GM12878 (cell line): ENCODE data around the gene CASTOR1. TPM values are rescaled to one million over a fixed set of nuclear protein-coding genes. Genes with fewer than 3 reads are reported as not detected.

Experiments
- CBFB ChIP-seq: IDR thresholded peaks from 2 replicates; pipeline ENCODE4 v1.6.1; 2016; ENCODE audit warnings: antibody characterized with exemption, low read depth
- CBX3 ChIP-seq: fragments of 200-600 bp; sonication (generic); IDR thresholded peaks from 2 replicates; pipeline ENCODE4 v1.6.1; 2016; ENCODE audit warnings: low read depth, borderline replicate concordance
- CREB1 ChIP-seq: IDR thresholded peaks from 2 replicates; pipeline ENCODE4 v1.6.1; 2012; ENCODE audit warnings: low read depth, mild to moderate bottlenecking, inconsistent platforms
- CREM ChIP-seq: IDR thresholded peaks from 2 replicates; pipeline ENCODE4 v1.6.1; 2014; ENCODE audit warnings: antibody characterized with exemption, low read depth
- EED ChIP-seq: sonication (generic); IDR thresholded peaks from 2 replicates; pipeline ENCODE4 v1.6.1; 2016; ENCODE audit warnings: antibody characterized with exemption, low read depth
- EGR1 ChIP-seq, 2 experiments: IDR thresholded peaks; 1 replicate in 1 of 2; 2 replicates in 1 of 2; pipeline ENCODE4 v1.6.1; 2011 to 2012; ENCODE audit warnings: low read depth in 2 of 2, low read length in 2 of 2, borderline replicate concordance in 1 of 2, mild to moderate bottlenecking in 1 of 2, moderate library complexity in 1 of 2
- ESRRA ChIP-seq: IDR thresholded peaks from 2 replicates; pipeline ENCODE4 v1.6.1; 2012; ENCODE audit warnings: mild to moderate bottlenecking, low read length, improper control_type of control experiment
- FOS ChIP-seq: IDR thresholded peaks from 3 replicates; pipeline ENCODE4 v1.6.1; 2011; ENCODE audit warnings: borderline replicate concordance; ENCODE audit not compliant: insufficient read length; ENCODE audit errors: extremely low read depth
- FOXM1 ChIP-seq: IDR thresholded peaks from 2 replicates; pipeline ENCODE4 v1.6.1; 2012; ENCODE audit warnings: low read depth, mild to moderate bottlenecking, inconsistent platforms, low read length, moderate library complexity
- HDGF ChIP-seq: fragments of 450-650 bp; IDR thresholded peaks from 2 replicates; pipeline ENCODE4 v1.6.1; 2016; ENCODE audit warnings: antibody characterized with exemption
- IRF5 ChIP-seq: fragments of 450-650 bp; IDR thresholded peaks from 2 replicates; pipeline ENCODE4 v1.6.1; 2017; ENCODE audit warnings: borderline replicate concordance
- JUNB ChIP-seq: IDR thresholded peaks from 2 replicates; pipeline ENCODE4 v1.6.1; 2016; ENCODE audit warnings: antibody characterized with exemption, mild to moderate bottlenecking
- KDM1A ChIP-seq: fragments of 200-600 bp; sonication (generic); IDR thresholded peaks from 2 replicates; pipeline ENCODE4 v1.6.1; 2016; ENCODE audit warnings: borderline replicate concordance
- MAX ChIP-seq: IDR thresholded peaks from 2 replicates; pipeline ENCODE4 v1.6.1; 2012; ENCODE audit warnings: low read depth, low read length, improper control_type of control experiment
- NBN ChIP-seq: fragments of 450-650 bp; IDR thresholded peaks from 2 replicates; pipeline ENCODE4 v1.6.1; 2016
- NFIC ChIP-seq: IDR thresholded peaks from 2 replicates; pipeline ENCODE4 v1.6.1; 2012; ENCODE audit warnings: low read depth, mild to moderate bottlenecking, inconsistent platforms, low read length, moderate library complexity
- SKIL ChIP-seq: fragments of 450-650 bp; IDR thresholded peaks from 2 replicates; pipeline ENCODE4 v1.6.1; 2017; ENCODE audit warnings: mild to moderate bottlenecking, low read depth, inconsistent platforms; ENCODE audit not compliant: poor library complexity, severe bottlenecking
- SREBF1 ChIP-seq: IDR thresholded peaks from 2 replicates; pipeline ENCODE4 v1.6.1; 2012; ENCODE audit warnings: mild to moderate bottlenecking, low read length
- SUPT20H ChIP-seq: IDR thresholded peaks from 2 replicates; pipeline ENCODE4 v1.6.1; 2011; ENCODE audit warnings: low read depth, mild to moderate bottlenecking, low read length, moderate library complexity, borderline replicate concordance; ENCODE audit not compliant: control insufficient read depth
- TAF1 ChIP-seq: IDR thresholded peaks from 2 replicates; pipeline ENCODE4 v1.6.1; 2011; ENCODE audit warnings: mild to moderate bottlenecking, low read depth, low read length, borderline replicate concordance
- TCF12 ChIP-seq: IDR thresholded peaks from 2 replicates; pipeline ENCODE4 v1.6.1; 2011; ENCODE audit warnings: low read depth, mild to moderate bottlenecking, low read length
- YBX1 ChIP-seq: fragments of 450-650 bp; IDR thresholded peaks from 2 replicates; pipeline ENCODE4 v1.6.1; 2016; ENCODE audit warnings: antibody characterized with exemption
- ZBTB4 ChIP-seq: fragments of 450-650 bp; formaldehyde crosslinking; IDR thresholded peaks from 2 replicates; pipeline ENCODE4 v1.4.0; 2022; ENCODE audit warnings: mild to moderate bottlenecking, moderate library complexity
- ZNF384 ChIP-seq: IDR thresholded peaks from 2 replicates; pipeline ENCODE4 v1.6.1; 2012; ENCODE audit warnings: low read depth, mild to moderate bottlenecking, low read length, improper control_type of control experiment, borderline replicate concordance
- polyA plus RNA-seq, 11 experiments: library from polyadenylated mRNA; depleted of rRNA in 4 of 11; unstranded in 6 of 11; stranded (reverse) in 5 of 11; fragments of >200 nt; fragmentation: Nextera tagmentation in 4 of 11; fragmentation: Illumina TruSeq in 1 of 11; extraction: Ambion mirVana in 4 of 11; extraction: Trizol in 1 of 11; gene quantifications; 1 replicate in 1 of 11; 2 replicates in 10 of 11; pipeline versions ENCODE4 v1.2.1 to v1.2.3, GENCODE V29; 2011 to 2016; ENCODE audit warnings: inconsistent platforms in 2 of 11, missing spikeins in 2 of 11, low read depth in 1 of 11
- total RNA-seq, 4 experiments: library from RNA; depleted of rRNA in 3 of 4; stranded (reverse); fragments of >200 nt in 3 of 4; fragmentation: Illumina TruSeq in 1 of 4; extraction: Trizol in 1 of 4; gene quantifications; 2 replicates each; pipeline versions ENCODE4 v1.2.1 to v1.2.3, GENCODE V29; 2013 to 2021

Gene CASTOR1
- total and polyA plus RNA-seq, 10 of the 15 experiments (the other 5 are each of a cell fraction or from before 2014, with no cell fraction given) = 0.31 to 9.1 (median 3.3) TPM

- no peak for TF ChIP-seq ZBTB4 (CRISPR knock-in tag)
- TF ChIP-seq MAX = no peak
- TF ChIP-seq IRF5 = no peak
- peak; percentile 83 for TF ChIP-seq CREB1
- peak; percentile 61 for TF ChIP-seq CREM
- no peak for TF ChIP-seq TAF1
- TF ChIP-seq CBX3 = no peak
- TF ChIP-seq NBN = no peak
- no peak; the same call in 1 of the 2 replicates for TF ChIP-seq NFIC
- no peak for TF ChIP-seq YBX1
- no peak for TF ChIP-seq CBFB
- TF ChIP-seq HDGF = no peak
- no peak for TF ChIP-seq SREBF1
- TF ChIP-seq JUNB = peak; percentile 80
- no peak for TF ChIP-seq EGR1 (IDR thresholded peaks at IDR 0.05; ENCODE audit: borderline replicate concordance in 1 of 2, low read depth in 2 of 2, low read length in 2 of 2)
- no peak for TF ChIP-seq FOS
- TF ChIP-seq KDM1A = no peak
- TF ChIP-seq FOXM1 = peak; percentile 62; the same call in 1 of the 2 replicates
- TF ChIP-seq TCF12 = peak; percentile 100
- TF ChIP-seq SKIL = no peak
- TF ChIP-seq EED = peak; percentile 38; the same call in 1 of the 2 replicates
- TF ChIP-seq ZNF384 = no peak
- TF ChIP-seq SUPT20H = no peak
- no peak for TF ChIP-seq ESRRA
Observed at GRCh38 chr22:30308518-30309230, 19.4 kb upstream of the CASTOR1 start (continued).
